Mesothelial cell of epicardium (in vitro differentiated cells): ENCODE data around the gene EEA1. TPM values are rescaled to one million over a fixed set of nuclear protein-coding genes. Genes with fewer than 3 reads are reported as not detected.

Source experiments
- DNase-seq, 2 experiments: peaks; one replicate each; pipeline ENCODE4 v3.0.0; 2021; ENCODE audit warnings: low spot score in 2 of 2; ENCODE audit not compliant: unreplicated experiment in 2 of 2
- H3K27ac Mint-ChIP-seq: 2 replicates; pipeline ENCODE4 v1.8.0; 2021; ENCODE audit warnings: mixed read lengths
- H3K27me3 Mint-ChIP-seq: 2 replicates; pipeline ENCODE4 v1.8.0; 2021; ENCODE audit warnings: low read depth, mixed read lengths
- H3K36me3 Mint-ChIP-seq: 2 replicates; pipeline ENCODE4 v1.8.0; 2021; ENCODE audit warnings: mixed read lengths
- H3K4me1 Mint-ChIP-seq: 2 replicates; pipeline ENCODE4 v1.8.0; 2021; ENCODE audit warnings: mixed read lengths
- H3K4me3 Mint-ChIP-seq: 2 replicates; pipeline ENCODE4 v1.8.0; 2021; ENCODE audit warnings: mild to moderate bottlenecking, moderate library complexity, mixed read lengths
- H3K9me3 Mint-ChIP-seq: 2 replicates; pipeline ENCODE4 v1.8.0; 2021; ENCODE audit warnings: mixed read lengths
- total RNA-seq: library from RNA; stranded (reverse); gene quantifications from 3 replicates; pipeline ENCODE4 v1.2.1, GENCODE V29; 2021
- TF ChIP-seq, protein P1 (sequence below): fragments of 200-600 bp; sonication (generic); IDR thresholded peaks from one replicate; pipeline ENCODE4 v1.5.0; 2021; ENCODE audit warnings: antibody characterized with exemption; ENCODE audit not compliant: unreplicated experiment

The EEA1 gene
- total RNA-seq, 1 donor from 2014 or later: 28.3 TPM

DNA sequence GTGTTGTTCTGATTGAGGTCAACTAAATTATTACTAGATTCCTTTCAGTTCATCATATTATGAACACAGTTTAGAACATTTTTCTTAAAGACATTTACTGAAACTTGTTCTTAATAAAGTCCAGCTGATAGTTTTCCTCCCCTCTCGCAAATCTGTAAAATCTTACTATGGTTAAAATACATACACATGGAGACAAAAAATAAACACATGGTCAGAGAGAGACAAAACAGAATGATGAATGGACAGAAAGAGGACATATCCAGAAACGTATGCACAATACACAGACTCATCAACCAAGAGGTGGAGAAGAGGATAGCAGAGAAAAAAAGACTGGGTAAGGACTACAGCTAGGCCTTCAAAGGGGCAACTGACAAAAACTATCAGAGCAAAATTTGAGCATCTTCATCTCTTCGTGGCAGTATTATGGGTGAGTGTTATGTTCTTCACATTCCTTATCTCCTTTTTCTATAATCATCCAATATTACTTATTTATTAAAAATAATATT lies 38.4 kb downstream of the EEA1 start:
- Mint-ChIP-seq H3K9me3 (peaks cover 1% of the 10 kb centered on the region), H3K27ac (no peak overlapping the region), H3K4me1 (peaks cover 13% of the 10 kb centered on the region), H3K27me3 (no peaks in the 10 kb centered on the region), H3K4me3 (no peak overlapping the region), H3K36me3 (peaks cover 17% of the 10 kb centered on the region)
- TF ChIP-seq, protein P1, sequence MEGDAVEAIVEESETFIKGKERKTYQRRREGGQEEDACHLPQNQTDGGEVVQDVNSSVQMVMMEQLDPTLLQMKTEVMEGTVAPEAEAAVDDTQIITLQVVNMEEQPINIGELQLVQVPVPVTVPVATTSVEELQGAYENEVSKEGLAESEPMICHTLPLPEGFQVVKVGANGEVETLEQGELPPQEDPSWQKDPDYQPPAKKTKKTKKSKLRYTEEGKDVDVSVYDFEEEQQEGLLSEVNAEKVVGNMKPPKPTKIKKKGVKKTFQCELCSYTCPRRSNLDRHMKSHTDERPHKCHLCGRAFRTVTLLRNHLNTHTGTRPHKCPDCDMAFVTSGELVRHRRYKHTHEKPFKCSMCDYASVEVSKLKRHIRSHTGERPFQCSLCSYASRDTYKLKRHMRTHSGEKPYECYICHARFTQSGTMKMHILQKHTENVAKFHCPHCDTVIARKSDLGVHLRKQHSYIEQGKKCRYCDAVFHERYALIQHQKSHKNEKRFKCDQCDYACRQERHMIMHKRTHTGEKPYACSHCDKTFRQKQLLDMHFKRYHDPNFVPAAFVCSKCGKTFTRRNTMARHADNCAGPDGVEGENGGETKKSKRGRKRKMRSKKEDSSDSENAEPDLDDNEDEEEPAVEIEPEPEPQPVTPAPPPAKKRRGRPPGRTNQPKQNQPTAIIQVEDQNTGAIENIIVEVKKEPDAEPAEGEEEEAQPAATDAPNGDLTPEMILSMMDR: no peak
- DNase-seq: no peak

DNA sequence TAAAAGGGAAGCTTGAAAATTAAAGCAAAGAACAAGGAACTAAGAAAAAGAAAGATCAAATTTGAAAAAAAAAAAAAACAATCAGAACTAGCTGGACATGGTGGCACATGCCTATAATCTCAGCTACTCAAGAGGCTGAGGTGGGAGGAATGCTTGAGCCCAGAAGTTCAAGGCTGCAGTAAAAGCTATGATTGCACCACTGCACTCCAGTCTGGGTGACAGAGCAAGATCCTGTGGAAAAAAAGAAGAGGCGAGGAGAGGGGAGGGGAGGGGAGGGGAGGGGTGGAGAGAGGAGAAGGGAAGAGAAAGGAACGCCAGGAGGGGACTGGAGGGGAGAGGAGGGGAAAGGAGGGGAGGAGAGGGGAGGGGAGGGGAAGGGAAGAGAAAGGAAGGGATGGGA lies 43.0 kb downstream of the EEA1 start:
- H3K36me3 Mint-ChIP-seq: peaks cover 29% of the 10 kb centered on the region
- H3K27ac Mint-ChIP-seq: no peak overlapping the region
- peaks cover 2% of the 10 kb centered on the region for H3K4me1 Mint-ChIP-seq
- TF ChIP-seq, protein P1: no peak
- no peaks in the 10 kb centered on the region for H3K27me3 Mint-ChIP-seq
- no peak overlapping the region for H3K4me3 Mint-ChIP-seq
- DNase-seq: no peak
- H3K9me3 Mint-ChIP-seq: no peaks in the 10 kb centered on the region

DNA sequence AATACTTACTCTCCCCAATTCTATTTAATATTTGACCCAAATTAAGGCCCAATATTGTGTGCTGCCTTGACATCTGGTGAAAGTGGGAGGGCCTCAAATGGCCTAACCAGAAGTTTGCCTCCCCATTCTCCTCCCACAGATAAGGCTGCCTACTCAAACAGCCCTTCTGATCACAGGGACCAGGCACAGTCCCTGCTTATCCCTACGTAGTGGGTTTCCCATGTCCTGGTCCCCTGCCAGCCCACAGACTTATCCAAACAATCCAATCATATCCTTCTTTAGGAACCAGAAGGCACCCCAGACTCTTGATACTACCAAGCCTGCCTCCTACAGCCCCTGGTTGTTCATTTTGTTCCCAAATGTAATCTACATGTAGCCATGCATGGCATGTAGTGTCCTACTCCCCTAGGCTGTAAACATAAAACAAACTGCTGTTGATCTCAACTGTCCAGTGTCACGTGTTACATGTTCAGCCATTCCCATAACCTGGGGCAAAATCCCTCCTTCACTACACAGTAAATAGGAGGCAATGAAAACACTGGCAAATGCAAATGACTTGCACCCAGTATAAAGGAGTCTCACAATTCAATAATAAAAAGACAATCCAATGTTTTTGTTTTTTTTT lies 49.3 kb downstream of the EEA1 start:
- Mint-ChIP-seq H3K36me3 (peaks cover 50% of the 10 kb centered on the region), H3K9me3 (peaks cover 19% of the 10 kb centered on the region), H3K27ac (no peak overlapping the region), H3K27me3 (no peaks in the 10 kb centered on the region), H3K4me1 (no peaks in the 10 kb centered on the region), H3K4me3 (no peak overlapping the region)
- TF ChIP-seq, protein P1: no peak
- DNase-seq: no peak

DNA sequence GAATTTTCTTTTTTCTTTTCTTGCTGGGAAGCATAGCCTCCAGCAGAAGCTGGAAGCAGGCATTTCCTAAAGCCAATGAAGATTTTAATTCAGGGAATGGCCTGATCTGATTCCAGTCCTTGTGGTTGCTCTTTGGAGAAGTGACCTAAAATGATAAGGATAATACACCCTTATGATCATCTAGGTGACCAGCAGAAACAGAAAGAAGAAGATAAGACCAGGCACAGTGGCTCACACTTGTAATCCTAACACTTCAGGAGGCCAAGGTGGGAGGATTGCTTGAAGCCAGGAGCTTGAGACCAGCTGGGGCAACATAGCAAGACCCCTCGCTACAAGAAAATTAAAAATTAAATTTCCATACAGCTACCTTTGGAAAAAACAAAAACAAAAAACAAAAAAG lies 51.2 kb downstream of the EEA1 start:
- H3K4me1 Mint-ChIP-seq: no peaks in the 10 kb centered on the region
- H3K27ac Mint-ChIP-seq: no peak overlapping the region
- no peak for DNase-seq
- no peaks in the 10 kb centered on the region for H3K27me3 Mint-ChIP-seq
- peaks cover 32% of the 10 kb centered on the region for H3K36me3 Mint-ChIP-seq
- H3K9me3 Mint-ChIP-seq: peaks cover 19% of the 10 kb centered on the region
- TF ChIP-seq, protein P1: no peak
- no peak overlapping the region for H3K4me3 Mint-ChIP-seq

DNA sequence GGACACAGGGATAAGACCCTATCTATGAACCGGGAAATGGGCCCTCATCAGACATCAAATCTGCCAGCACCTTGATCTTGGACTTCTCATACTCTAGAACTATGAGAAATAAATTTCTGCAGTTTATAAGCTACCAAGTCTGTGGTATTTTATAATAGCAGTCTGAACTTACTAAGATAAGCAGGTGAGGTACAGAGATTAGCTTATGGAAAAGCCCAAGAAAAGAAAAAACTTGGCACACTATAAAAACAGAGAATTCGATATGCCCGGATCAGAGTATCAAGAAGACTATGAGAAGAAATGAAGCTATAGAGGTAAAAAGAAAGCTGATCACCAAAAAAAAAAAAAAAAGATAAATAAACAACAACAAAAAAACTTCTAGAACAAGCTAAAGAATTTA lies 52.6 kb downstream of the EEA1 start:
- DNase-seq: no peak
- Mint-ChIP-seq H3K27ac (no peak overlapping the region), H3K36me3 (peaks cover 32% of the 10 kb centered on the region), H3K4me1 (no peaks in the 10 kb centered on the region), H3K9me3 (peaks cover 19% of the 10 kb centered on the region), H3K4me3 (no peak overlapping the region), H3K27me3 (no peaks in the 10 kb centered on the region)
- TF ChIP-seq, protein P1: no peak
